HG03571 (cell line): ENCODE results near the gene UNC5B.
"Not testable (repeated sequence)": the region's sequence is repeated elsewhere in the genome, so short reads cannot be mapped to it uniquely, and the experiment has no call there.

Experiments used
- ATAC-seq: cut with Tn5 transposase; IDR thresholded peaks from one replicate; pipeline ENCODE4 v1.9.1; 2021; ENCODE audit not compliant: unreplicated experiment

UNC5B gene

DNA sequence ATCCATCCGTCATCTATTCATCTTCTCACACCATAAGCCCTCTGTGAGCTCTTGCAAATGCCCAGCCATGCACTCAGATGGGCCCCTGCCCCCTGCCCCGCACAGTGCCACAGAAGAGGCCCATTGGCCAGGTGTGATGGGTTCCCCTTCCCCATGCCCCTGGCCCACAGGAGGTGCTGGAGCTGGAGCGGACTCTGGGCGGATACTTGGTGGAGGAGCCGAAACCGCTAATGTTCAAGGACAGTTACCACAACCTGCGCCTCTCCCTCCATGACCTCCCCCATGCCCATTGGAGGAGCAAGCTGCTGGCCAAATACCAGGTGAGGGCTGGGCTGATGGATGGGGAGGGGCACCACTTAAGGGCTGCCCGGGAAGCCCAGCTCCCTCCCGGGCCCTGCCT is 83.3 kb downstream of the UNC5B start:
- ATAC-seq: no peak

GRCh38 chr10:71296086-71296485 is 83.7 kb downstream of the UNC5B start:
- ATAC-seq: no peak

DNA sequence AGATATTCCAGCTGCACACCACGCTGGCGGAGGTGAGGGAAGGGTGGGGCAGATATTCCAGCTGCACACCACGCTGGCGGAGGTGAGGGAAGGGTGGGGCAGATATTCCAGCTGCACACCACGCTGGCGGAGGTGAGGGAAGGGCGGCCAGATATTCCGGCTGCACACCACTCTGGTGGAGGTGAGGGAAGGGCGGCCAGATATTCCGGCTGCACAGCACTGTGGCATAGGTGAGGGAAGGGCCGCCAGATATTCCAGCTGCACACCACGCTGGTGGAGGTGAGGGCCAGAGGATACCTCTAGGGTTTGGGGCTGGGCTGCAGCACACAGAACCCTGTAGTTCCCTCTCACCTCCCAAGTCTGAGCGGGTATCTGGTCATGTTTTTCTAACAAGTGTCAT is 84.4 kb downstream of the UNC5B start:
- not testable (repeated sequence) for ATAC-seq

DNA sequence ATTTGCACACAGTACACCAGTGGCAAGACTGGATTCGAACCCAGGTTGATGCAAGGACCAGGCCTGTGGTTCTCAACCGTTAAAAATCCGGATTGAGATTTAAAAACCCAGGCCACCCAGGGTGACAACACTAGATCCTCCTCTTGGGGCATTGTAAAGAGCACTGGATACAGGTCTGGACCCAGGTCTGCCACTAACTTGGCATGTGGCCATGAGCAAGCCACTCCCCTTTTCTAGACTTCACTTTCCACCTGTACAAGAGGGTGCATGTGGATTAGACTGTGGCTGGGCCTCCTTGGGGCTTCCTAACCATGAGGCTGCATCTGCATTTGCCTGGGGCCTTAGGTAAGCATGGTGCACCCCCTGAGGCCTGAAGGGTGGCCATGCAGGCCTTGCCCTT is 85.0 kb downstream of the UNC5B start:
- no peak for ATAC-seq

DNA sequence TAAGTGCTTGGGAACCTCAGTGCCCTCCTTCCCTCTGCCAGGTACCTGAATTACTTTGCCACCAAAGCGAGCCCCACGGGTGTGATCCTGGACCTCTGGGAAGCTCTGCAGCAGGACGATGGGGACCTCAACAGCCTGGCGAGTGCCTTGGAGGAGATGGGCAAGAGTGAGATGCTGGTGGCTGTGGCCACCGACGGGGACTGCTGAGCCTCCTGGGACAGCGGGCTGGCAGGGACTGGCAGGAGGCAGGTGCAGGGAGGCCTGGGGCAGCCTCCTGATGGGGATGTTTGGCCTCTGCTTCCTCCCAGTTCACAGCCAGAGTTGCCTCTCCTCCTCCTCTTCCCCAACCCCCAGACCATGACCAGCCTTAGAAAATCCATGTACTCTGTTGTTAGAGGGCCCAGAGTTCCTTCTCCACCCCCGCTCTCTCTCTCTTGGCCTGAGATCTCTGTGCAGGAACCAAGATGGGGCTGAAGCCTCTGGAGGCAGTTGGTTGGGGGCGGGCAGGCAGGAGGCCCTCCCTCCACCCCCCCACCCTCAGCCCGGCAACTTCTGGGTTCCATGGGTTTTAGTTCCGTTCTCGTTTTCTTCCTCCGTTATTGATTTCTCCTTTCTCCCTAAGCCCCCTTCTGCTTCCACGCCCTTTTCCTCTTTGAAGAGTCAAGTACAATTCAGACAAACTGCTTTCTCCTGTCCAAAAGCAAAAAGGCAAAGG is 86.9 kb downstream of the UNC5B start:
- ATAC-seq: no peak

- ATAC-seq: no peak
Measured at GRCh38 chr10:71300555-71301370, 88.4 kb downstream of the UNC5B start.

DNA sequence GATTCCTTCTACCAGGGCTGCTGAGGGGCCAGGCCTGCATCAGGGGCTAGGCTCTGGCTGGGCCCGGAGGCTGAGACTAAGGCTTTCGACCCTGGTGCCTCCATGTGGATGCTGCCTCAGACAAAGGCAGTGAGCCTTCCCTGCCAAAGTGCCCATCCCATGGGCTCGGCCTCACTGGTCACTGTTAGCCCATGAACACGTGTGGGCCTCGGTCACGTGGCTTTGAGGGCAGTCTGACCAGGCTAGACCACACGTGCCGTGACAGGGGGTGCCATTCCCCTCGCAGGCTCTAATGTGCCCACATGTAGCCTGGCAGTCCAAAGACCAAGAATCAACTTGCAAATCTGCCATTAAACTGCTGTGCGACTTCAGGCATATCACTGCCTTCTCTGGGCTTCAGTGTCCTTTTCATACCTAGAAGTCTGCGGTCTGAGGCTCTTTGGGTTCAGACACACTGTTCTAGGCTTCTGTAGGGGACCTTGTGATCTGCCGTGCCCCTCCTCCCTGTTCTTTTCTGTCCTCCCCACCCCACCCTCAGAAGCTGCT is 89.1 kb downstream of the UNC5B start:
- no peak for ATAC-seq

DNA sequence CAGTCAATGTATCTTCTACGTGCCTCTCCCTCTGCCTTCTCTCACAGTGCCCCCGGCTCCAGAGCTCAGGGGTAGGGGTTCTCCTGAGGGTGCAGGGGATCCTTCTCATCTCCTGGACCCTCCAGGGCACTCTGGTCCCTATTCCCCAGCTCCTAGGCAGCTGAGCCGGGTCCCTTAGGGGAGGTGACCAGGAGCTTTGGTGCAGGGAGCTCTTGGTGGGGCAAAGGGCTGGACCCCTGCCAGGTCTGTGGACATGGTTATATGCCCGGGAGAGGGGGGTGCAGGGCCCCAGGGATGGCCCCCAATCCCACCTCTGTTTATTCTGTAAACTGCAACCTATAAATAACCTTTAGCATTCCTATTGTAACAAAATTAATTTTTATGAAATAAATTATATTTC is 90.1 kb downstream of the UNC5B start:
- ATAC-seq: no peak

- ATAC-seq: no peak
Measured at GRCh38 chr10:71302874-71303568, 90.7 kb downstream of the UNC5B start.

- no peak for ATAC-seq
Measured at GRCh38 chr10:71303569-71303907, 91.2 kb downstream of the UNC5B start.

- no peak for ATAC-seq
Measured at GRCh38 chr10:71304914-71305313, 92.5 kb downstream of the UNC5B start.

GRCh38 chr10:71306979-71307378 is 94.6 kb downstream of the UNC5B start:
- no peak for ATAC-seq

- ATAC-seq: no peak
Measured at GRCh38 chr10:71307469-71308085, 95.2 kb downstream of the UNC5B start.

- no peak for ATAC-seq
Measured at GRCh38 chr10:71308244-71308643, 95.9 kb downstream of the UNC5B start.

DNA sequence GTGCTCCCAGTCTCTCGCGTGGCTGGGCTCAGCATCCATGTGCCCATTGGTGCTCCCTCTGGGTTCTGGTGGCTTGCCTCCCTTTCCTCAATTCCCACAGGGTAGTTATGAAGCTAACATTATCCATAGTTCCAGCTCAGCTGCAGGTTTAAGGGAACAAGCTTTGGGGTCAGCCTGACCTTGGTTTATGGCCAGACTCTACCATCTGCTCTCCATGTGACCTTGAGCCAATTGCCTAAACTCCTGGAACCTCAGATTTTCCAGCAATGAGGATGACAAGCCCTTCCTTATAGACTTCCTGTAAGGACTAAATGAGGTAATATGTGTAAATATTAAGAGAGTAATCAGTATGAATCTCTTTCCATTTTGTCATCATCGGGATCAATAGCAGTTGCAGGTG is 96.6 kb downstream of the UNC5B start:
- ATAC-seq: no peak

DNA sequence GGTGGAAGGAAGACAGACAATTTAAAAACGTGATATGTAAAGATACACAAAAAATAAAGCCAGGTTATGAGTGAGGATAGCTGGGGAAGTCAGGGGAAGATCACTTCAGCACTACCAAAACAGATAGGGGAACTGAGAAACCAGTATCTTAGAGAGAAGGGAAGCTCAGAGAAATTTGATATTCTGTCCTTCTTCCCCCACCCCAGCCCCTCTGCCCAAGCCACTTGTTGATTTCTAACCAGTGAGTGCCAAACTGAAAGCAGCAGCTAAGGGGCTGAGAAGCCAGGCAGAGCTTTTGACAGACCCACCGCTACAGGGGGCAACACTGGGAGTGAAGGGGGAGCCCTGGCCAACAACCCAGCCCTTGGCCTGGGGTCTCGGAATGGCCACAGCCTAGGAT is 97.5 kb downstream of the UNC5B start:
- ATAC-seq: no peak

GRCh38 chr10:71312220-71312619 is 99.8 kb downstream of the UNC5B start:
- ATAC-seq: no peak

GRCh38 chr10:71312811-71313789 is 100.7 kb downstream of the UNC5B start:
- ATAC-seq: no peak

DNA sequence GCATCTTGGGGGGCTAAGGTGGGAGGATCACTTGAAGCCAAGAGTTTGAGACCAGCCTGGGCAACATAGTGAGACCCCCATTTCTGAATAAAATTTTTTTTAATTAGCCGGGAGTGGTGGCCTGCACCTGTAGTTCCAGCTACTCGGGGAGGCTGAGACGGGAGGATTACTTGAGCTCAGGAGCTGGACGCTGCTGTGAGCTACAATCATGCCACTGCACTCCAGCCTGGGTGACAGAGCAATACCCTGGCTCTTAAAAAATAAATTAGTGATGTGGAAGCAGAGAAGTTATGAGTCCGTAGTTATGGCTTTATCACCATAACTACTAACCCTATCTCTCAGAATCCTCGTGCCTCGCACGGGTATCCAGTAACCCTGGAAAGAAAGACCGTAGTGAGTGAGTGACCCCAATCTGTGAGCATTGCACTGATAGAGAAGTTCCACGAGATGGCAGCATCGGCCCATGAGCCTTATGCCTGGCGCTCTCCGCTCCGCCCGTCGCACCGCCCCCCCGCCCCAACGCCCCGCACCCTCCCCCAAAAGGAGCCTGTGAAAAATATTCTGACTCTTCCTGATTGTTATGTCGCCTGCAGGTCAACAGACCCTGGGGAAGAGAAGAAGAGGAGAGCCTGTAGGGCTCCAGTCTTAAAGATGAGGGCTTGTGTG is 101.8 kb downstream of the UNC5B start:
- no peak for ATAC-seq
